ENCODE measurements around the gene SLCO2A1. TPM values are rescaled to one million over a fixed set of nuclear protein-coding genes. Genes with fewer than 3 reads are reported as not detected.

Gene SLCO2A1
- total and polyA plus RNA-seq, 2 of the 4 experiments (the other 2 are of a cell fraction) = under 0.01 to 1.5 TPM

DNA sequence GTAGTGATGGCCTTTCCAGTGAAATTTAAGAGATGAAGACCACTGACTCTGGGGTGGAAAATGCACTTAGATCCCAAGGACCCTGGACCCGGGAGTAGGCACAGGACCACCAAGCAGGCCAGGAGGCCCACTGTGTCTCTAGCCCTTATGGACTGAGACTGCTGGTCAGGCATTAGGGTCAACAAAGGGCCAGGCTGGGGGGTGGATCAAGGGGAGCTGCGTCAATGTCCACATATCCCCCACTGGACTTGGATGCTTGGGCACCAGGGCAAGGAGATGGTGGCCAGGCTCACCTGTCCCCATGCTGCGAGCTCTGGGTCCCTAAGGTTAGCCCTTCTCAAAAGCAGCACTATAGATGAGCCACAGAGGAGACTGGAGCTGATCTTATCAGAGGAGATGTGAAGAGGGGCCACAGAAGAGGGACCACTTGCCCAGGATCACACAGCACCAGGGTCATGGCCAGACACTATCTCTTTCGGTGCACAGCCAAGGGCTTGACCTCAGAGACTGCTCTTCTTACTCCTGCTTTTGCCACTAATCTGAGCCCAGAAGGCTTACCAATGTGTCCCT is 148.8 kb downstream of the SLCO2A1 start:
- no peak for TF ChIP-seq MXI1 (IDR thresholded peaks at IDR 0.05; ENCODE audit: borderline replicate concordance, low read depth, low read length)
- no peak for TF ChIP-seq MAFK (IDR thresholded peaks at IDR 0.05; ENCODE audit: low read depth, low read length)
- no peak for TF ChIP-seq BHLHE40 (IDR thresholded peaks at IDR 0.05; ENCODE audit: low read depth, low read length)
- TF ChIP-seq FOS (IDR thresholded peaks at IDR 0.05; ENCODE audit: low read depth, low read length) = no peak
- TF ChIP-seq, protein P1, sequence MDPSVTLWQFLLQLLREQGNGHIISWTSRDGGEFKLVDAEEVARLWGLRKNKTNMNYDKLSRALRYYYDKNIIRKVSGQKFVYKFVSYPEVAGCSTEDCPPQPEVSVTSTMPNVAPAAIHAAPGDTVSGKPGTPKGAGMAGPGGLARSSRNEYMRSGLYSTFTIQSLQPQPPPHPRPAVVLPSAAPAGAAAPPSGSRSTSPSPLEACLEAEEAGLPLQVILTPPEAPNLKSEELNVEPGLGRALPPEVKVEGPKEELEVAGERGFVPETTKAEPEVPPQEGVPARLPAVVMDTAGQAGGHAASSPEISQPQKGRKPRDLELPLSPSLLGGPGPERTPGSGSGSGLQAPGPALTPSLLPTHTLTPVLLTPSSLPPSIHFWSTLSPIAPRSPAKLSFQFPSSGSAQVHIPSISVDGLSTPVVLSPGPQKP (IDR thresholded peaks at IDR 0.05; ENCODE audit: borderline replicate concordance, low read depth, low read length) = no peak
- no peak for TF ChIP-seq POLR2A (IDR thresholded peaks at IDR 0.05; ENCODE audit: low read depth, low read length)
- no peak for TF ChIP-seq NFE2L2 (IDR thresholded peaks at IDR 0.05; ENCODE audit: low read depth, low read length)
- TF ChIP-seq RCOR1 (IDR thresholded peaks at IDR 0.05; ENCODE audit: insufficient replicate concordance, low read length) = no peak
- TF ChIP-seq, protein P2, sequence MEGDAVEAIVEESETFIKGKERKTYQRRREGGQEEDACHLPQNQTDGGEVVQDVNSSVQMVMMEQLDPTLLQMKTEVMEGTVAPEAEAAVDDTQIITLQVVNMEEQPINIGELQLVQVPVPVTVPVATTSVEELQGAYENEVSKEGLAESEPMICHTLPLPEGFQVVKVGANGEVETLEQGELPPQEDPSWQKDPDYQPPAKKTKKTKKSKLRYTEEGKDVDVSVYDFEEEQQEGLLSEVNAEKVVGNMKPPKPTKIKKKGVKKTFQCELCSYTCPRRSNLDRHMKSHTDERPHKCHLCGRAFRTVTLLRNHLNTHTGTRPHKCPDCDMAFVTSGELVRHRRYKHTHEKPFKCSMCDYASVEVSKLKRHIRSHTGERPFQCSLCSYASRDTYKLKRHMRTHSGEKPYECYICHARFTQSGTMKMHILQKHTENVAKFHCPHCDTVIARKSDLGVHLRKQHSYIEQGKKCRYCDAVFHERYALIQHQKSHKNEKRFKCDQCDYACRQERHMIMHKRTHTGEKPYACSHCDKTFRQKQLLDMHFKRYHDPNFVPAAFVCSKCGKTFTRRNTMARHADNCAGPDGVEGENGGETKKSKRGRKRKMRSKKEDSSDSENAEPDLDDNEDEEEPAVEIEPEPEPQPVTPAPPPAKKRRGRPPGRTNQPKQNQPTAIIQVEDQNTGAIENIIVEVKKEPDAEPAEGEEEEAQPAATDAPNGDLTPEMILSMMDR (conservative IDR thresholded peaks at IDR 0.05; ENCODE audit: low read depth, low read length) = no peak
- TF ChIP-seq SMC3 (IDR thresholded peaks at IDR 0.05; ENCODE audit: low read depth, low read length) = no peak
- TF ChIP-seq, protein P3, sequence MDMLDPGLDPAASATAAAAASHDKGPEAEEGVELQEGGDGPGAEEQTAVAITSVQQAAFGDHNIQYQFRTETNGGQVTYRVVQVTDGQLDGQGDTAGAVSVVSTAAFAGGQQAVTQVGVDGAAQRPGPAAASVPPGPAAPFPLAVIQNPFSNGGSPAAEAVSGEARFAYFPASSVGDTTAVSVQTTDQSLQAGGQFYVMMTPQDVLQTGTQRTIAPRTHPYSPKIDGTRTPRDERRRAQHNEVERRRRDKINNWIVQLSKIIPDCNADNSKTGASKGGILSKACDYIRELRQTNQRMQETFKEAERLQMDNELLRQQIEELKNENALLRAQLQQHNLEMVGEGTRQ (IDR thresholded peaks at IDR 0.05; ENCODE audit: low read depth, low read length) = no peak
- TF ChIP-seq RFX5 (IDR thresholded peaks at IDR 0.05; ENCODE audit: low read depth, low read length) = no peak
- Histone ChIP-seq H3K27me3 (ENCODE audit: control insufficient read depth, insufficient read depth, low read length) (peaks cover 44% of the 10 kb centered on the region), H3K4me2 (ENCODE audit: low read depth, low read length) (no peak overlapping the region), H3K9me3 (ENCODE audit: control insufficient read depth, insufficient read depth, low read length) (no peaks in the 10 kb centered on the region), H2AK5ac (ENCODE audit: low read depth, low read length) (no peak overlapping the region), H2AFZ (replicated peaks; ENCODE audit: low read length, poor library complexity) (no peak overlapping the region), H2BK20ac (ENCODE audit: low read depth, low read length) (no peak overlapping the region), H3K14ac (replicated peaks; ENCODE audit: low read depth, low read length) (no peak overlapping the region), H4K20me1 (ENCODE audit: insufficient read depth, low read length) (no peaks in the 10 kb centered on the region), H3K18ac (ENCODE audit: low read depth, low read length) (no peak overlapping the region), H2BK5ac (ENCODE audit: low read depth, low read length, poor library complexity, severe bottlenecking) (no peak overlapping the region), H4K8ac (ENCODE audit: low read depth in 2 of 2, low read length in 2 of 2) (no peak overlapping the region), H3K9ac (ENCODE audit: low read depth, low read length) (no peak overlapping the region), H2BK120ac (ENCODE audit: low read depth, low read length) (no peak overlapping the region), H3K27ac (ENCODE audit: insufficient read depth, low read length) (no peak overlapping the region), H3K4ac (ENCODE audit: low read depth, low read length) (no peak overlapping the region), H2AK9ac (replicated peaks; ENCODE audit: low read depth, low read length, poor library complexity) (no peak overlapping the region), H2BK15ac (ENCODE audit: low read depth, low read length) (no peak overlapping the region), H3K79me1 (ENCODE audit: low read depth in 1 of 2, low read length in 2 of 2) (no peaks in the 10 kb centered on the region), H3K4me3 (ENCODE audit: insufficient read depth, low read depth, low read length) (no peak overlapping the region), H3K56ac (ENCODE audit: extremely low read depth, insufficient read depth, low read length) (no peak overlapping the region), H3K4me1 (ENCODE audit: control insufficient read depth, insufficient read depth, low read length) (no peaks in the 10 kb centered on the region), H3K23ac (ENCODE audit: low read depth, low read length) (no peak overlapping the region), H4K91ac (ENCODE audit: insufficient read depth, low read depth, low read length) (no peak overlapping the region), H3K9me1 (ENCODE audit: insufficient read depth, low read length) (no peaks in the 10 kb centered on the region), H3K36me3 (ENCODE audit: control insufficient read depth, insufficient read depth, low read length) (no peaks in the 10 kb centered on the region), H4K5ac (ENCODE audit: low read depth, low read length) (no peak overlapping the region)
- intact Hi-C loops (cut with micrococcal nuclease) = no loop called here
- in situ Hi-C loops (cut with MboI; ENCODE audit: low sequenced_read_pairs) = no loop called here
- BruUV-seq (replicated peaks) = no TSS peak
- ChIA-PET POLR2A (ENCODE audit: unreplicated experiment) (no interaction called here), CTCF (no interaction called here)
- no CpG with 5 or more reads among the region's 4 CpGs for WGBS, 2 experiments (ENCODE audit: extremely low coverage in 2 of 2, insufficient read length in 1 of 2)
- ATAC-seq (ENCODE audit: low read depth) (no peak), DNase-seq (no peak)
- dilution Hi-C loops (cut with HindIII; ENCODE audit: low sequenced_read_pairs, unreplicated experiment) = no loop called here
